ENCODE measurements around the gene ARL15.
A peak's percentile ranks its signal among the peaks of the same experiment; 100 is the strongest.

ARL15 gene

GRCh38 chr5:53927668-53928247, 382.6 kb downstream of the ARL15 start:
- DNase-seq, result no peak

GRCh38 chr5:53926026-53926425, 384.3 kb downstream of the ARL15 start:
- no peak for DNase-seq

- peak; percentile 43 for DNase-seq
Measured at GRCh38 chr5:53924392-53924791, 386.0 kb downstream of the ARL15 start.

- peak; percentile 53 for DNase-seq
Measured at GRCh38 chr5:53923961-53924360, 386.4 kb downstream of the ARL15 start.

- no peak for DNase-seq
Measured at GRCh38 chr5:53922508-53923498, 387.6 kb downstream of the ARL15 start.

GRCh38 chr5:53917826-53918225, 392.5 kb downstream of the ARL15 start:
- DNase-seq, result no peak

- DNase-seq, result peak; percentile 75
Measured at GRCh38 chr5:53917095-53917494, 393.3 kb downstream of the ARL15 start.

- no peak for DNase-seq
Measured at GRCh38 chr5:53915120-53915519, 395.3 kb downstream of the ARL15 start.

- no peak for DNase-seq
Measured at GRCh38 chr5:53913941-53914340, 396.4 kb downstream of the ARL15 start.

- DNase-seq, result no peak
Measured at GRCh38 chr5:53908757-53909156, 401.6 kb downstream of the ARL15 start.

GRCh38 chr5:53907827-53908226, 402.5 kb downstream of the ARL15 start:
- DNase-seq, result no peak

GRCh38 chr5:53906736-53907135, 403.6 kb downstream of the ARL15 start:
- DNase-seq, result no peak

GRCh38 chr5:53902296-53902907, 408.0 kb downstream of the ARL15 start:
- DNase-seq, result no peak

GRCh38 chr5:53900677-53901076, 409.7 kb downstream of the ARL15 start:
- no peak for DNase-seq

- DNase-seq, result no peak
Measured at GRCh38 chr5:53895091-53895683, 415.2 kb downstream of the ARL15 start.

GRCh38 chr5:53893626-53894025, 416.7 kb downstream of the ARL15 start:
- DNase-seq, result no peak

GRCh38 chr5:53892224-53892623, 418.1 kb downstream of the ARL15 start:
- no peak for DNase-seq

GRCh38 chr5:53891159-53891558, 419.2 kb downstream of the ARL15 start:
- DNase-seq, result no peak

GRCh38 chr5:53890490-53890889, 419.9 kb downstream of the ARL15 start:
- DNase-seq, result no peak

GRCh38 chr5:53884844-53885243, 425.5 kb downstream of the ARL15 start:
- peak; percentile 61 for DNase-seq

- no peak for DNase-seq
Measured at GRCh38 chr5:53884417-53884816, 426.0 kb downstream of the ARL15 start.

- DNase-seq, result peak; percentile 68
Measured at GRCh38 chr5:53882676-53883031, 427.7 kb downstream of the ARL15 start.

GRCh38 chr5:53882006-53882675, 428.2 kb downstream of the ARL15 start:
- DNase-seq, result no peak

All from fibroblast of upper back skin (primary cell).